Anterior cingulate cortex (tissue), 58 donors: ENCODE data around the gene PLD6.

Source experiments
- DNase-seq, 58 donors: peaks; one replicate each; lab custom pipeline; 2025; lab: John Stamatoyannopoulos, UW

PLD6 gene

DNA sequence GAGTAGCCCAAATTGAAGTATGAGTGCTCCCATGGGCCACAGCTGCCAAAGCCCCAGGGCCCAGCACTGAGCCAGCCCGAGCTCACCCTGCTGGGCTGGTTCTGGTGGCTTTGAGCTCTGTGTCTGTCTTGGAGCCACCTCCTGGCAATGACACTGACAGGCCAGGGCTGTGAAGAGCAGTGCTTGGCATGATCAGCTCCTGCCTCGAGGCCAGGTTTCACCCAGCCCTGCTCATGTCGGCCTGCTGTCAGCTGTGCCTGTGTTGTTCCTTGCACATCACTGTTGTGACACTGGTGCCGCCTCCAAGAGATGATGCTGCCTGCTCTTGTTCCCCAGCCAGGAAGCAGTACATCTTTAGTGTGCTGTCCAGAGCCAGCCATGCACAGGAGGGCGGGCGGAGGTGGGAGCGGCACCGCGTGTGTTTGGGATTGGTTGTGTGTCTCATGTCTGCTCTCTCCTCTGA, 26.0 kb downstream of the PLD6 start:
- DNase-seq, result peak in 31 of 58 donors; percentile 9 to 80 (median 33)

DNA sequence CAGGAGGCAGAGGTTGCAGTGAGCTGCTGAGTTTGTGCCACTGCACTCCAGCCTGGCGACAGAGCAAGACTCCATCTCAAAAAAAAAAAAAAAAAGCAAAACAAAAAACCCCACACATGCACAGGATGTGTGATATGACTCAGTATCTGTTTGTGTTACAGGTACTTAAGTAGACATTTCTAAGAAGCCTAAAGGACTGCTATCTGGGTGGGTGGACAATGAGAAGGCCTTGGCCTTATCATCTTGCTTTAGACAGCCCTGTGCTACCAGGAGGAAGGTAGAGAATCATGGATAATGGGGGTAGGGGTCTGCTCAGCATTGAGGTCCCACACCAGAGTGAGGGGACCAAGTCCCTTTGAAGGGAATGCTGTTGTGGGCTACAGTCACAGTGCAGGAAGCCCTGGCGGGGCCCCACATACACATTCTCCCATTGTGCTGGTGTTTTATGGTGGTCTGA, 26.7 kb downstream of the PLD6 start:
- no peak for DNase-seq

DNA sequence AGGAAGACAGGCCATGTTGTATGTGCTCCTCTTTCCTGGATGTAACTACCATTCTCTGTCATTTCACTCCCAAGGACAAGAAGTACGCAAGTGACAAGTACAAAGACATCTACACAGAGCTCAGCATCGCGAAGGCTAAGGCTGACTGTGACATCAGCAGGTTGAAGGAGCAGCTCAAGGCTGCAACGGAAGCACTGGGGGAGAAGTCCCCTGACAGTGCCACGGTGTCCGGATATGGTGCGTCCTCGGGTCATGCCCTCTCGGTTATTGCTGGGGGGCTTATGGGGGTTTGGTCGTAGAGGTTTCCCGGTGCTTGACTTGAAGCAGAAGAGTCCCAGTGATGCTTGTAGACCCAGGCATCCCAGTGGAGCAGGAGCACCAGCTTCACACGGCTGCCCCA, 29.0 kb downstream of the PLD6 start:
- DNase-seq, result no peak

DNA sequence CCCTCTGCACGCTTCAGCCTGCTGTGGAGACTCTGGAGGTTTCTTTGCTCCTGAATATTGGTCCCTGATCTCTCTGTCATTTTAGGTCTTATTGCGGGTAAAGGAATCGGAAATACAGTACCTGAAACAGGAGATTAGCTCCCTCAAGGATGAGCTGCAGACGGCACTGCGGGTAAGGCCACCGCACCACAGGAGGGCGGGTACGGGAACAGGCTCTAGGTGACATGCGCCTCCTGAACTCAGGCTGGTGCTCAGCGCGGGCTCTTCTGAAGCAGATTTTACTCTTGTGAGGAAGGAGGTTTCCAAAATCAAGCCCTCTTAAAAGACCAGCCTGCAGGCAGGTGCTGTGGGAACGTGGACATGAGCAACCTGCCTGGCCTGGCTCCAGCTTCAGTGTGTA, 29.8 kb downstream of the PLD6 start:
- no peak for DNase-seq

DNA sequence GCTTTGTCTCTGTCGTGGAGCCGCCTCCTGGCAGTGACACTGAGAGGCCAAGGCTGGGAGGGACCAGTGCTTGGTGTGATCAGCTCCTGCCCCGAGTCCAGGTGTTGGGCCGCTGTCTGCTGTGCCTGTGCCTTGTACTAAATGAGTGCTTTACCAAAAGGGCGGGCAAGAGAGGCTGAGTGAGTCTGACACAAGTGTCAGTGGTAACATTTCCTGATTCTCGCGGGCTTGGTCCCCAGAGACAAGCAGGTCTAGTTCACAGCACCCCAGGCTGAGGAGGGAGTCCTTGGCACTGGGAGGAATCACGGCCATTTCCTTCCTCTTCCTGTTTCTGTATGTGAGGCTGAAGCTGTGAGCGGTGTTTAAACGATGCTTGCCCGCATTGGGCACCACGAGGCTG, 30.2 kb downstream of the PLD6 start:
- DNase-seq, result no peak

DNA sequence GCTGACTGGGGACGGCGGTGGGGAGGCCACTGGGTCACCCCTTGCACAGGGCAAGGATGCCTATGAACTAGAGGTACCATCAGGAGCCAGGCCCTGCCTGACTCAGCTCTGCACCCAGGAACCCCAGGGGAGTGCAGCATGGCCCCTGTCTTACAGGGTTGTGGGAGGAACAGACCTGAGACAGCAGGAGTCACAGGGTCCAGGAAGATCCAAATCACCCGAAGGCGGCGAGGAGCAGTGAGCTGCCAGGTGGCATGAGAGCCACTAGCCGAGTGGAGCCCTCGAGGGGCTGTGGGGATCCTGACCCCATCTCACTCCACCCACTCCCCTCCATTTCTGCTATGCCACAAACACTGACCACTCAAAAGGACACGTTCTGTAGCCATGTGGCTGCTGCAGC, 30.8 kb downstream of the PLD6 start:
- no peak for DNase-seq

DNA sequence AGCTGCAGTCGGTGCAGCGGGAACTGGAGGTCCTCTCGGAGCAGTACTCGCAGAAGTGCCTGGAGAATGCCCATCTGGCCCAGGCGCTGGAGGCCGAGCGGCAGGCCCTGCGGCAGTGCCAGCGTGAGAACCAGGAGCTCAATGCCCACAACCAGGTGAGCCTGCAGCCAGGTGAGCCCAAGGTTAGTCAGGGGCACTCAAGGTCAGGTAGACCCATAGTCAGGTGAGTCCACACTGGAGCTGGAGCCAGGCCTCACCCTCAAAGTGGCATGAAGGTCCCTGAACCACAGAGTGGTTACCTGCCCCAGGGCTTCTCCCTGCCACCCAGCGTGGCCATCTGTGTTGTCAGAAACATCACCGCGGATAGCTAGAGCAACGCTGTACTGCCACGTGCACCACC, 32.2 kb downstream of the PLD6 start:
- DNase-seq, result no peak

DNA sequence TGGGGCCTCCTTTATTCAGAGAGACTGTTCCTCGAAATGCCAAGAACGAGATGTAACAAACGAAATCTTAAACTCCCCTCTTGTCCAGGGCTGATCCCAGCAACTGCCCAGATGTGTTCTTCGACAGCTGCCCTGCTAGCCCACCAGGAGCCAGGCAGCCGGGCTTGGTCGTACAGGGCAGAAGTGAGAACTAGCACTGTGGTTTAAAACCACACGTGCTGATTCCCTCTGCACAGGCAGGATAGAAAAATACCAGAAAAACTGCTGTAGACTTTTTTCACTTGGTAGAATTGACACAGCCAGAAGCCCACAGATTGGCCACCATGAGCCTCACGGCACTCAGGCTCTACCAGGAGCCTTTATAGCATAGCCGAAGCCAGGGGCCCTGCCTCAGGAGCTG, 33.1 kb downstream of the PLD6 start:
- no peak for DNase-seq

DNA sequence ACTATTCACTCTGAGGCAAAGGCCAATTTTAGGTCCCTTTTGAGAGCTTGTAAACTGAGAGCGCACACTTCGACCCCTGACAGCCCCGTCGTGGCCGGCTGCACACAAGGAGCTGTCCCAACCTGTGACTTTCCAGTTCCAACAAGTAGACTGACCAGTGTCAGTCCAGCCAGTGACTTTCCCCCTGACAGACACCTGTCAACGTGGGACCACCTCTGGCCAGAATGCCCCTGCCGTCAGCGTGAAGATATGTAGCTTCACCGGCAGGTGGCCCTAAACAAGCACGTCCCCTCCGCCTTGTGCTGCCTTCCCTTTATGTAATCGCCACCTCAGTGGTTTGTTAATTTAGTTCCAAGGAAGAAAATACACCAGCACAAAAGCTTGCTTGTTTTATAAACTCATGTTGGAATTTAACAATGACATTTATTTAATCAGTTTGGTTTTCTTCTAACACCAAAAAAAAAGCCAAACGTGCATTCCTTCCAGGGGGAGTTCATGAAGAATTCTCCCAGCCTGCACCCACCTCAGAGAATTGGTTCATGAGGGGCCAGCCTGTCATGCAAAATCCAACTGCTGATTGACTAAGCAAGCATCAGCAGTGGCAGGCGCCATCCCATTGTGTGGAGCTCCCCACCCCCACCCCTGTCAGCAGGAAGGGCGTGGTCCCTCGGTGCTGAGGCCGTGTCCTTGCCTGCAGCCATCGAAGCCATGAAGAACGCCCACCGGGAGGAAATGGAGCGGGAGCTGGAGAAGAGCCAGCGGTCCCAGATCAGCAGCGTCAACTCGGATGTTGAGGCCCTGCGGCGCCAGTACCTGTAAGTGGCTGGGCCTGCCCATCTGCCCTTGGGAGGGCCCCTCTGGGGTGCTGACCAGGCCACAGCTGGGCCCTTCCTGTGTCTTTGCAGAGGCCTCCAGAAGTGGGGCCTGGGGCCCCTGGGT, 33.9 kb downstream of the PLD6 start:
- no peak for DNase-seq

DNA sequence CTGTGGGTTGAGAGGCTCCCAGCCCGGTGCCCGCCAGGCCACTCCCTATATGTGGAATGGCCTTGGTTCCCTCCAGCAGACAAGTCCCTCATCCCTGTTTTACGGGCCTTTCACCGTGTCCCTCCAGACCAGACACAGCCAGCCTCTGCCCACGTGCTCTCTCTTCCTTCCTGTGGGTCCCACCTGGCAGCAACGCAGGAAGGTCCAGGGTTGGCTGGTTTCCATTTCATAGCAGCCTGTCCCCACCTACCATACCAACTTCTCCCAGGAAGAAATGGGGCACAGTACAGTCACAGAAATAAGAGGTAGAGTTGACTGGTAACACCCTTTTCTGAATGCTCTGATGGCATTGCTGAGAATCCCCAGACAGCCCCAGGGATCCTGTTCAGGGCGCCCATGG, 34.9 kb downstream of the PLD6 start:
- DNase-seq, result no peak

DNA sequence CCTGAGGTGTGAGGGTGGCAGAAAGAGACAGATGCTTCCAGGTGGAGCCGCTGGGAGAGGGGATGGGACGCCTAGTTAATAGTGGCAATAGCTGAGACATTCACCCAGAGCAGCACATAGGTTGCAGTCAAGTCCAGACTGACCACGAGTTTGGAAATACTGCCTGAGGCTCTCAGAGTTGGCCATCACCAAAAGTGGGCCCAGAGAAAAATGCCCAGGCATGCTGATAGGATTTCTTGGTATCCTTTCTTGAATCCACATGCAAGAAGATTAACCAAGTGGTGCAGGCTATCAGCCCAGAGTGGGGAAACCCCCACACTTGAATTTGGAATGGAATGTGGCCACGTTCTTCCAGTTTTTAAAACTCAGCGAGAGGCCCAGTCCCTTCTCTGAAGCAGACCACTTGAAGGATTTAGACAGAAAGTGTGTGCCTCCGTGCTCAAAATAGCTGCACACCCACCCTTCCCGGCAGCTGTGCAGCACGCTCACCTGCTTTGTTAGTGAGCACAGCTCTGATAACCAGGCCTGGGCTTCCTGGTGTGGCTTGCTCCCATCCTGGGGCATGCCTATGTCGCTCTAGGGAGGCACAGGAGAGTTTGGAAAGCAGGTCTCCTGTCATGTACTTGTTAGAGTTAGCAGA, 35.7 kb downstream of the PLD6 start:
- DNase-seq, result no peak

DNA sequence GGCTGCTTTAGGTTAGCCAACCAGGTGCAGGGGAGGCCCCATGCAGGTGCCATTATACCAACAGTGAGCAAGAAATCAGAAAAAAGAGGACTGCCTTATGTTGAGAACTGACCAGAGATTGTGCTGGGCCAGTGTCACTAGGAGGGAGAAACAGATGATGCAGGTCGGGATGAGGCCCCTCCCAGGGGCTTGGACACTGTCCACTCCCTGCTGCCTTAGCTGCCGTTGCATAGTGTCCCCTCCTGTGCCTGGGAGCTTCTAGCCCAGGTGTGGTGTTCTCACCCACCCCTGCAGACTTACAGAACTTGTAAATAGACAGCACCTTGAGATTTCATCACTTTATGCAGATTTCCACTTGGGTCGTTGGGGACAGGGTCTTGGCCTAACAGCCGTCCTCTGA, 36.7 kb downstream of the PLD6 start:
- no peak for DNase-seq

DNA sequence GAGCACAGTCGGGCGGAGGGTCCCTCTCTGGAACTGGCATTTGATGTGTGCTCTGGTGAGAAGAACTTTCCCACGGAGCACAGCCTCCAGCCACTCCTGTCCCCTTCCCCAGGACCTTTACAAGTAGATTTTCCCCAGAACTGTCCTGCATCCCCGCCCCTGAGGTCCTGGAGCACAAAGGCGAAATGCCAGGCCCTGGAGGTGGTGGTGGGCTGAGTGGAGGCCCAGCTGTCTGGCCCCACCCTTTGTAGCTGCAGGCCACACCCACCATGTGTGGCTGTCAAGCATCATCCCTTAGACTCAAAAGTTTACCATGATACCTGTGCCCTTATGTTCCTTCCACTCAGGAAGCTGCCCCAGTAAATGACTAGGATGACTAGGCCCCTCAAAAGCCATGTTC, 37.7 kb downstream of the PLD6 start:
- no peak for DNase-seq

DNA sequence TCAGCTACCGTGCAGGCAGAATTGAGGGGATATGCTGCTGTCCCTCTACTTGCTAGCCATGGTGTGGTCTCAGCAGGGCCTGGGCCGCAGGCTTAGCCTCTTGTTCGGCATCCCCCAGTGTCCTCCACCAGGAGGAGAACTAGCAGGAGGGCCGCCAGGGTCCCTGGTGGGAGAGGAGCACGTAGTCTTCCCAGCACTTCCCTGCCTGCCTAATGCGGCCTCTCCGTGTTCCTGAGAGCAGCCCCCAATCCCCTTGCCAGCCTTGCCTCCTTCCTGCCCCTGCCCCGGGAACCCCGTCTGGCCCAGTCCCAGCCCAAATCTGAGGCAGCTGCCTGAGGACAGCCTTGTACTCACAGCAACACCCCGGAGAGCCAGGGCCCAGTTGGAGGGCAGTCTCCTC, 38.1 kb downstream of the PLD6 start:
- DNase-seq, result no peak

DNA sequence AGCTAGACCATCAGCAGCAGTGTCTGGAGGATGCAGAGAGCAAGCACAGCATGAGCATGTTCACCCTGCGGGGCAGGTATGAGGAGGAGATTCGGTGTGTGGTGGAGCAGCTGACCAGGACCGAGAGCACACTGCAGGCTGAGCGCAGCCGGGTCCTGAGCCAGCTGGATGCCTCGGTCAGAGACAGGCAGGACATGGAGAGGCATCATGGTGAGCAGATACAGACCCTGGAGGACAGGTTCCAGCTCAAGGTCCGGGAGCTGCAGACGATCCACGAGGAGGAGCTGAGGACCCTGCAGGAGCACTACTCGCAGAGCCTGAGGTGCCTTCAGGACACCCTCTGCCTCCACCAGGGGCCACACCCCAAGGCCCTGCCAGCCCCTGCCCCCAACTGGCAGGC, 38.8 kb downstream of the PLD6 start:
- DNase-seq, result no peak

DNA sequence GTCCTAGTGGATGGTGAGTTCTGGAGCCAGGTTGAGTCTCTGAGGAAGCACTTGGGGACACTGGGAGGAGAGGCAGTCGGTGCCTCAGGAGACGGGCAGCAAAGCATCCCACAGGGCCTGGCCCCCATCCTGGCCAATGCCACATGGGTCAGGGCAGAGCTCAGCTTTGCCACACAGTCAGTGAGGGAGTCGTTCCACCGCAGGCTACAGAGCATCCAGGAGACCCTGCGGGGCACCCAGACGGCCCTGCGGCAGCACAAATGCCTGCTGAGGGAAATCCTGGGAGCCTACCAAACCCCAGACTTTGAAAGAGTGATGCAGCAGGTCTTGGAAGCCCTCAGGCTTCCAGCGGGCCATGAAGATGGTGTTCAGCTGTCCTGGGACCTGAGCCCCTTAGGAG, 39.7 kb downstream of the PLD6 start:
- DNase-seq, result no peak

DNA sequence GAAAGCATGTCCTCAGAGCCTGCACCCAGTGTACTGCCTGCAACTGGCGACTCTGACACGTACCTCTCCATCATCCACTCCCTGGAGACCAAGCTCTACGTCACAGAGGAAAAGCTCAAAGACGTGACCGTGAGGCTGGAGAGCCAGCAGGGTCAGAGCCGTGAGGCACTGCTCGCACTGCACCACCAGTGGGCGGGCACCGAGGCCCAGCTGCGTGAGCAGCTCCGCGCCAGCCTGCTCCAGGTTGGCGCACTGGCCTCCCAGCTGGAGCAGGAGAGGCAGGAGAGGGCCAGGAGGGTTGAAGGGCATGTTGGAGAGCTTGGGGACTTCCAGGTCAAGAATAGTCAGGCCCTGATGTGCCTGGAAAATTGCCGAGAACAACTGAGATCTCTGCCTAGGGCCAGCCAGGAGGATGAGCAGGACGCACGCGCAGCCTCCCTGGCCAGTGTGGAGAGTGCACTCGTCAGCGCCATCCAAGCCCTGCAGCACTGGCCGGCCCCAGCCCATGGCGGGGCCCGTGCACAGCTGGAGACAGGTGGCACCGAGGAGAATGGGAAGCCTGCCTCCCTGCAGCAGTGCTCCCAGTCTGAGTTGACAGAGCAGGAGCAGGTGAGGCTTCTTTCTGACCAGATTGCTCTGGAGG, 40.3 kb downstream of the PLD6 start:
- no peak for DNase-seq

DNA sequence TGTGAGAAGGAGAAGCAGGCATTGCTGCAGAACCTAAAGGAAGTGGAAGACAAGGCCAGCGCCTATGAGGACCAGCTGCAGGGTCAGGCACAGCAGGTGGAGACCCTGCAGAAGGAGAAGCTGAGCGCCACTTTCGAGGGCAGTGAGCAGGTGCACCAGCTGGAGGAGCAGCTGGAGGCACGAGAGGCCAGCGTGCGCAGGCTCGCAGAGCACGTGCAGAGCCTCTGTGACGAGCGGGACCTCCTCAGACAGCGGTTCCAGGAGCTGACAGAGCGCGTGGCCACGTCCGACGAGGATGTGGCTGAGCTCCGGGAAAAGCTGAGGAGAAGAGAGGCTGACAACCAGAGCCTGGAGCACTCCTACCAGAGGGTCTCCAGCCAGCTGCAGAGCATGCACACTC, 41.5 kb downstream of the PLD6 start:
- no peak for DNase-seq

DNA sequence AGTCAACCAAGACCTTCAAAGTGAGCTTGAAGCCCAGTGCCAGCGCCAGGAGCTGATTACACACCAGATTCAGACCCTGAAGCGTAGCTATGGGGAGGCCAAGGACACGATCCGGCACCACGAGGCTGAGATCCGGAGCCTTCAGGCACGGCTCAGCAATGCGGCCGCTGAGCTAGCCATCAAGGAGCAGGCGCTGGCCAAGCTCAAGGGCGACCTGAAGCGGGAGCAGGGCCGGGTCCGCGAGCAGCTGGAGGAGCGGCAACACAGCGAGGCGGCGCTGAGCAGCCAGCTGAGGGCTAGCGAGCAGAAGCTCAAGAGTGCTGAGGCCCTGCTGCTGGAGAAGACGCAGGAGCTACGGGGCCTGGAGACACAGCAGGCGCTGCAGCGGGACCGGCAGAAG, 42.0 kb downstream of the PLD6 start:
- DNase-seq, result no peak

DNA sequence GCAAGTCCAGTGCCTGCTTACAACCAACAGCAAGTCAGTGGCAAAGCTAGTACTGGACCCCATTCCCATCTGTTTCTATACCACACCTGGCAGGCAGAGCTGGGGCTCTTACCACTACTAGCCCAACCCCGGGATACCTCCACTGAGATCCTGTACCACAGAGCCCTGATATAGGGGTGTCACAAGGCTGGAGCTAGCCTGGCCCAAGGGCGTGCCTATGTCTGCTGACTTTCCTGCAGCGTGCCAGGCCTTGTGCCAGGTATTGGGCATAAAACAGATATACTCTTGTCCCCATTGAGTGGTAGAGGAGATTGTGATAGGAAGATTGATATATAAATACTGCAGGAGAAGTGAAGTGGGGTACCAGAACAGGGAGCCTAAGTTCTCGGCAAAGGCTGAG, 44.4 kb downstream of the PLD6 start:
- DNase-seq, result no peak

DNA sequence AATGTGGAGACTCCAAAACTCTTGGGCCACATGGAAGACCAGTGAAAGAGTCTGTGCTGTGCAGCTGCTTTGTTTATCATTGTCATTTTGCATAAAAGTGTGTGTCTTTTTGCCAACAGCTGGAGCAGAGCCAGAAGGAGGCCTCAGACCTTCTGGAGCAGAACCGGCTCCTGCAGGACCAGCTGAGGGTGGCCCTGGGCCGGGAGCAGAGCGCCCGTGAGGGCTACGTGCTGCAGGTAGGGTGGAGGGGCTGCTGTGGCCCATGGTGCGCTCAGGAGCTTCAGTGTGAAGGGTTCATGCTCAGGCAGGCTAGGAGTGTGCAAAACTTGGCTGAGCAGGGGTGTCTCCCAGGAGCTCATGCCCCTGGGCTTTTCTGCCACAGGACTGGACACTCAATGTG, 45.0 kb downstream of the PLD6 start:
- DNase-seq, result no peak
